GM12878 (cell line): ENCODE measurements around the gene TOMM20. TPM values are rescaled to one million over a fixed set of nuclear protein-coding genes. Genes with fewer than 3 reads are reported as not detected.

Experiments used
- ATAC-seq: fragments of 200-7000 bp; cut with Tn5 transposase; 3 replicates; pipeline ENCODE4 v1.9.1; 2020; ENCODE audit warnings: mild to moderate bottlenecking, moderate library complexity
- BruUV-seq: library from RNA; stranded (reverse); fragments of 400-500 nt; replicated peaks from 2 replicates; lab custom pipeline; 2021; lab: Mats Ljungman, UMichigan
- CTCF ChIA-PET: fragments of 300-600 bp; sonication (Branson Sonifier 250); formaldehyde crosslinking; extraction: SDS; loops from one replicate; lab custom pipeline; 2021; ENCODE audit warnings: inconsistent platforms; lab: Yijun Ruan, JAX
- POLR2A ChIA-PET: fragments of 350-600 bp; formaldehyde crosslinking; extraction: SDS; loops from one replicate; lab custom pipeline; 2021; ENCODE audit warnings: inconsistent platforms; lab: Charles Lee
- RAD21 ChIA-PET: fragments of 300-600 bp; sonication (Branson Sonifier 250); formaldehyde crosslinking; loops from one replicate; lab custom pipeline; 2023; ENCODE audit warnings: antibody characterized with exemption; ENCODE audit not compliant: unreplicated experiment; lab: Charles Lee
- SMC1A ChIA-PET: fragments of 300-600 bp; sonication (Branson Sonifier 250); formaldehyde crosslinking; loops from one replicate; lab custom pipeline; 2023; ENCODE audit not compliant: unreplicated experiment, uncharacterized antibody; lab: Charles Lee
- DNase-seq: peaks from one replicate; pipeline ENCODE4 v3.0.0-alpha.2; 2011; ENCODE audit warnings: low read depth, low spot score
- FAIRE-seq: peaks from 3 replicates; lab custom pipeline; 2011; peaks lifted over from hg19 to GRCh38; lab: Jason Lieb, UNC
- H2AFZ ChIP-seq: 2 replicates; pipeline ENCODE4 v1.6.0; 2011; ENCODE audit warnings: low read depth, low read length, control low read depth; ENCODE audit not compliant: control insufficient read depth
- H3K27ac ChIP-seq: 2 replicates; pipeline ENCODE4 v1.5.1; 2011; ENCODE audit warnings: control low read depth; ENCODE audit not compliant: control insufficient read depth, insufficient read depth
- H3K27me3 ChIP-seq, 2 experiments: replicated peaks in 1 of 2; 2 replicates each; pipeline versions ENCODE4 v1.6.0 to v1.6.1; 2011; ENCODE audit warnings: low read length in 1 of 2; ENCODE audit not compliant: control insufficient read depth in 2 of 2, insufficient read depth in 2 of 2
- H3K36me3 ChIP-seq, 2 experiments: 2 replicates each; pipeline ENCODE4 v1.5.1; 2011; ENCODE audit warnings: low read length in 1 of 2; ENCODE audit not compliant: control insufficient read depth in 2 of 2, insufficient read depth in 2 of 2
- H3K4me1 ChIP-seq: 2 replicates; pipeline ENCODE4 v1.6.1; 2011; ENCODE audit warnings: mild to moderate bottlenecking, low read length, moderate library complexity, mixed read lengths; ENCODE audit not compliant: control insufficient read depth, insufficient read depth
- H3K4me2 ChIP-seq: 2 replicates; pipeline ENCODE4 v1.6.0; 2011; ENCODE audit warnings: control low read depth; ENCODE audit not compliant: control insufficient read depth, insufficient read depth
- H3K4me3 ChIP-seq: fragments of 200-600 bp; sonication (generic); 2 replicates; pipeline ENCODE4 v1.5.1; 2016
- H3K79me2 ChIP-seq: 2 replicates; pipeline ENCODE4 v1.6.0; 2011; ENCODE audit warnings: low read length; ENCODE audit not compliant: control insufficient read depth, insufficient read depth
- H3K9ac ChIP-seq: 2 replicates; pipeline ENCODE4 v1.8.0; 2011; ENCODE audit warnings: low read length, control low read depth, mixed read lengths; ENCODE audit not compliant: control insufficient read depth, insufficient read depth
- H3K9me3 ChIP-seq: replicated peaks from 3 replicates; pipeline ENCODE4 v1.5.1; 2011; ENCODE audit warnings: mild to moderate bottlenecking, low read length; ENCODE audit not compliant: control insufficient read depth, insufficient read depth
- H4K20me1 ChIP-seq: 2 replicates; pipeline ENCODE4 v1.6.0; 2011; ENCODE audit not compliant: control insufficient read depth, insufficient read depth
- BHLHE40 ChIP-seq, 2 experiments: fragments of 450-650 bp in 1 of 2; IDR thresholded peaks; 2 replicates each; pipeline ENCODE4 v1.6.1; 2011 to 2017; ENCODE audit warnings: low read depth in 2 of 2, borderline replicate concordance in 1 of 2, improper control_type of control experiment in 1 of 2, low read length in 1 of 2, mild to moderate bottlenecking in 1 of 2
- CEBPB ChIP-seq, 2 experiments: fragments of 150-350 bp in 1 of 2; IDR thresholded peaks; 2 replicates each; pipeline ENCODE4 v1.6.1; 2012 to 2014; ENCODE audit warnings: low read depth in 2 of 2, low read length in 2 of 2, borderline replicate concordance in 1 of 2, inconsistent platforms in 1 of 2
- EP300 ChIP-seq, 2 experiments: fragments of 150-350 bp in 1 of 2; IDR thresholded peaks; 2 replicates each; pipeline ENCODE4 v1.6.1; 2011 to 2012; ENCODE audit warnings: low read depth in 2 of 2, low read length in 2 of 2, borderline replicate concordance in 1 of 2, improper control_type of control experiment in 1 of 2, inconsistent platforms in 1 of 2; ENCODE audit not compliant: control insufficient read depth in 1 of 2
- NFIC ChIP-seq: IDR thresholded peaks from 2 replicates; pipeline ENCODE4 v1.6.1; 2012; ENCODE audit warnings: low read depth, mild to moderate bottlenecking, inconsistent platforms, low read length, moderate library complexity
- POLR2A ChIP-seq: IDR thresholded peaks from 2 replicates; pipeline ENCODE4 v1.6.1; 2011; ENCODE audit warnings: low read depth, mild to moderate bottlenecking, low read length
- SP1 ChIP-seq: IDR thresholded peaks from one replicate; pipeline ENCODE4 v1.6.1; 2011; ENCODE audit warnings: low read depth, low read length
- SPI1 ChIP-seq: IDR thresholded peaks from 2 replicates; pipeline ENCODE4 v1.6.1; 2011; ENCODE audit warnings: low read depth, mild to moderate bottlenecking, low read length, moderate library complexity, borderline replicate concordance; ENCODE audit not compliant: insufficient read depth
- SREBF2 ChIP-seq: IDR thresholded peaks from 2 replicates; pipeline ENCODE4 v1.6.1; 2012; ENCODE audit warnings: mild to moderate bottlenecking, low read length
- TCF3 ChIP-seq: IDR thresholded peaks from 2 replicates; pipeline ENCODE4 v1.6.1; 2012; ENCODE audit warnings: low read depth, mild to moderate bottlenecking, low read length, borderline replicate concordance; ENCODE audit not compliant: insufficient read depth
- ZSCAN29 ChIP-seq: fragments of 450-650 bp; IDR thresholded peaks from 2 replicates; pipeline ENCODE4 v1.6.1; 2017; ENCODE audit warnings: mild to moderate bottlenecking, moderate library complexity
- WGBS: methylation state at CpG from one replicate; pipeline ENCODE4 v1.1.6; 2016; ENCODE audit warnings: low lambda C conversion rate; ENCODE audit not compliant: insufficient replicate concordance, insufficient coverage; ENCODE audit errors: missing lambda C conversion rate; 5-methylcytosine and 5-hydroxymethylcytosine counted together
- in situ Hi-C: fragments of 300-500 bp; cut with MboI; formaldehyde crosslinking; loops from 9 replicates; pipeline ENCODE4 v1.14.3; 2018; ENCODE audit warnings: mixed read lengths
- intact Hi-C: fragments of 100-400 bp; cut with micrococcal nuclease; formaldehyde crosslinking; loops from one replicate; pipeline ENCODE4 v1.14.2; 2022; ENCODE audit not compliant: unreplicated experiment
- polyA plus RNA-seq, 11 experiments: library from polyadenylated mRNA; depleted of rRNA in 4 of 11; unstranded in 6 of 11; stranded (reverse) in 5 of 11; fragments of >200 nt; fragmentation: Nextera tagmentation in 4 of 11; fragmentation: Illumina TruSeq in 1 of 11; extraction: Ambion mirVana in 4 of 11; extraction: Trizol in 1 of 11; gene quantifications; 1 replicate in 1 of 11; 2 replicates in 10 of 11; pipeline versions ENCODE4 v1.2.1 to v1.2.3, GENCODE V29; 2011 to 2016; ENCODE audit warnings: inconsistent platforms in 2 of 11, missing spikeins in 2 of 11, low read depth in 1 of 11
- total RNA-seq, 4 experiments: library from RNA; depleted of rRNA in 3 of 4; stranded (reverse); fragments of >200 nt in 3 of 4; fragmentation: Illumina TruSeq in 1 of 4; extraction: Trizol in 1 of 4; gene quantifications; 2 replicates each; pipeline versions ENCODE4 v1.2.1 to v1.2.3, GENCODE V29; 2013 to 2021
- TF ChIP-seq, protein P1 (sequence below): fragments of 450-650 bp; IDR thresholded peaks from 2 replicates; pipeline ENCODE4 v1.6.1; 2016; ENCODE audit warnings: mild to moderate bottlenecking
- TF ChIP-seq, protein P2 (sequence below): fragments of 450-650 bp; IDR thresholded peaks from 2 replicates; pipeline ENCODE4 v1.6.1; 2016; ENCODE audit warnings: mild to moderate bottlenecking

TOMM20 gene
- total and polyA plus RNA-seq, 10 of the 15 experiments (the other 5 are each of a cell fraction or from before 2014, with no cell fraction given), result 39.8 to 138 (median 70.1) TPM

DNA sequence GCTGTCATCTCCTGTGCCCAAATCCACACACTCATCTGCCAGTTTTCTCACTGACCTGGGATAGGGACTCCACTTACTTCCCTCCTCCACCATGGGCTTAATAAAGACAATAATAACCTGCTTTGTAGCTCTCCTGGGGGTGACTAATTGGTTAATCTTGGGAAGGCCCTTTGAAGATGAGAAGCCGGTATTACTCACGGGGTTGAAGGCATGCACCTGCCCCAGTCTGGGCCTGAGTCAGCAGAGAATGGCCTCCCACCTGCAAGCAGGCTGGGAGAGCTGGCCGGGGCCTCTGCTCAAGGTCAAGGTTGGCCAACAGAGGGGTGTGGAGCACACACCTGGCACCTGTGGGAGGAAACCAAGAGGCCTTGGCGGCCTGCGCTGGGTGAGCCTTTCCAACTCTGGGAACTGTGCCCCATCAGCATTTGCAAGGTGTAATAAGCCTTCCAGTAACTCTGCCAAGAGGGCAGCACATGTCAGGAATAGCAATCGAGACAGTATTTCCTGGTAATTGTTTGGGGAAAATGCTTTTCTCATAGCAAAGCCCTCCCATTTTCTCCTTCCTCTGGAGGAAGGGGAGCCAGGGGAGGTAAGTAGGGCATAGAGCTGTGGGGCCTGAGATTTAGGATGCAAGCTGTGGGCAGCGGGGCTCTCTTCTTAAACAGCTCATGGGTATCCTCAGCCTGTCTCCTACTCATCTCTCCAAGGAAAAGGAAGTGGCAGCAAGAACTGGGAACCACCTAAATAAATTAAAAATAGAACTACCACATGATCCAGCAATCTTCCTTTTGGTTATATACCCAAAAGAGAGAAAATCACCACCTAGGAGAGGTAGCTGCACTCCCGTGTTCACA lies 49.0 kb downstream of the TOMM20 start (continued):
- TF ChIP-seq, protein P1, sequence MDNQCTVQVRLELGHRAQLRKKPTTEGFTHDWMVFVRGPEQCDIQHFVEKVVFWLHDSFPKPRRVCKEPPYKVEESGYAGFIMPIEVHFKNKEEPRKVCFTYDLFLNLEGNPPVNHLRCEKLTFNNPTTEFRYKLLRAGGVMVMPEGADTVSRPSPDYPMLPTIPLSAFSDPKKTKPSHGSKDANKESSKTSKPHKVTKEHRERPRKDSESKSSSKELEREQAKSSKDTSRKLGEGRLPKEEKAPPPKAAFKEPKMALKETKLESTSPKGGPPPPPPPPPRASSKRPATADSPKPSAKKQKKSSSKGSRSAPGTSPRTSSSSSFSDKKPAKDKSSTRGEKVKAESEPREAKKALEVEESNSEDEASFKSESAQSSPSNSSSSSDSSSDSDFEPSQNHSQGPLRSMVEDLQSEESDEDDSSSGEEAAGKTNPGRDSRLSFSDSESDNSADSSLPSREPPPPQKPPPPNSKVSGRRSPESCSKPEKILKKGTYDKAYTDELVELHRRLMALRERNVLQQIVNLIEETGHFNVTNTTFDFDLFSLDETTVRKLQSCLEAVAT, result 0 out of 2 replicates have a peak, but pooled peaks have one; percentile 12
- TF ChIP-seq NFIC (no peak), TCF3 (peak; percentile 96), SPI1 (peak; percentile 28; the same call in 1 of the 2 replicates), SP1 (no peak)

DNA sequence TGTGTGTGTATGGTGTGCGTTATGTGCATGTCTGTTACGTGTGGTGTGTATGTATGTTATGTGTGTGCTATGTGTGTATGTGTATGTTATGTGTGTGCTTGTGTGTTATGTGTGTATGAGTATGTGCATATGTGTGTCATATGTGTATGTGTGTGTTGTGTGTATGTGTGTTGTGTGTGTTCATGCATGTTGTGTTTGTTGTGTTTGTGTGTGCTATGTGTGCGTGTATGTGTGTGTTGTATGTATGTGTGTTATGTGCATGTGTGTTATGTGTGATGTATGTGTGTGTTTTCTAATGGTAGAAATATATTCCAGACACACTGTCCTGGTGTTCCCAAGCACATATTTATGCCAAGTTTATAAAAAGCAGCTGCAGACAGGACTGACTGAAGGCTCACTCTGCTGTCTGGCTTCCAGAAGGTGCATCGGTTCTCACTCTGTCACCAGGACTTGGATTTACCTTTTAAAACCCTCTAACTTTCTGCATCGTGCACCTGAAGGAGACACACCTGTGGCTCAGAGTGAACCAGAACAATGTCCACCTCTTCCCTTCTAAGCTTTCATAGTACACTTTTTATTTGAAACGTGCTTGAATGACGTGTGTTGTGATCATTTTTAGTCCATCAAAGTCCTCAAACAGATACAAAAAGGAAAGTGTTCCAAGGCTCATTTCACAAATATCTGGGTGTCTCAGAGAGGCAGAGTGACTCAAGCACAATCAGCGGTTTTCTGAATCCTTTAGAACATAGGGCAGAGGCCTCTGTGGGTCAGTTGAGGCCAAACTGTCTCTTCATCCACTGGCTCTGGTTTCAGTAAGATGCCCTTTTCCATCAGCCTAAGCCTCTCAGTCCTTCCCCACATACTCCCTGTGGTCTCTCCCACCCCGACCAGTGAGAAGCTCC lies 49.9 kb downstream of the TOMM20 start:
- Histone ChIP-seq H3K9ac (peak overlapping the region; percentile 64), H3K27me3 (no peaks in the 10 kb centered on the region), H3K36me3 (no peaks in the 10 kb centered on the region), H3K27ac (peak overlapping the region; percentile 95), H3K9me3 (no peaks in the 10 kb centered on the region), H3K4me2 (peak overlapping the region; percentile 76), H2AFZ (no peak overlapping the region; the same call in 1 of the 2 replicates), H3K4me1 (peaks cover 78% of the 10 kb centered on the region), H3K79me2 (peaks cover 11% of the 10 kb centered on the region), H4K20me1 (no peaks in the 10 kb centered on the region), H3K4me3 (no peak overlapping the region)
- in situ Hi-C loops (loop anchor here (25.0 kb wide), 1 partner anchor 966 kb away; no protein-coding TSS in a partner anchor), intact Hi-C loops (loop anchor here (1.0 kb wide), 1 partner anchor 151 kb away; no protein-coding TSS in a partner anchor)
- 27% methylated on average over 9 of the region's 9 CpGs for WGBS
- DNase-seq, result no peak
- BruUV-seq, result no TSS peak
- POLR2A ChIA-PET, result interaction anchor here (0.6 to 1.8 kb wide), 9 partner anchors 29 to 236 kb away, joined by 3 to 12 read pairs (median 4); no protein-coding TSS in a partner anchor
- no peak for FAIRE-seq
- SMC1A ChIA-PET, result interaction anchor here (0.7 to 11.3 kb wide), 30 partner anchors 19 to 681 kb away, joined by 3 to 174 read pairs (median 4); no protein-coding TSS in a partner anchor
- RAD21 ChIA-PET, result interaction anchor here (0.7 to 7.9 kb wide), 23 partner anchors 28 to 583 kb away, joined by 3 to 85 read pairs (median 4); no protein-coding TSS in a partner anchor
- 0 out of 3 replicates have a peak, but pooled peaks have one; percentile 0 for ATAC-seq
- CTCF ChIA-PET, result interaction anchor here (0.8 to 2.5 kb wide), 8 partner anchors 15 to 579 kb away, joined by 3 to 7 read pairs (median 3); no protein-coding TSS in a partner anchor
- TF ChIP-seq BHLHE40 (IDR thresholded peaks at IDR 0.05; ENCODE audit: borderline replicate concordance in 1 of 2, low read depth in 2 of 2, low read length in 1 of 2) (peak; percentile 22 to 66; a peak in 2 of 4 replicates), POLR2A (no peak), CEBPB (IDR thresholded peaks at IDR 0.05; ENCODE audit: borderline replicate concordance in 1 of 2, low read depth in 2 of 2, low read length in 2 of 2) (no peak), ZSCAN29 (no peak), EP300 (IDR thresholded peaks at IDR 0.05; ENCODE audit: borderline replicate concordance in 1 of 2, control insufficient read depth in 1 of 2, low read depth in 2 of 2, low read length in 2 of 2) (no peak), SREBF2 (no peak)
- TF ChIP-seq, protein P2, sequence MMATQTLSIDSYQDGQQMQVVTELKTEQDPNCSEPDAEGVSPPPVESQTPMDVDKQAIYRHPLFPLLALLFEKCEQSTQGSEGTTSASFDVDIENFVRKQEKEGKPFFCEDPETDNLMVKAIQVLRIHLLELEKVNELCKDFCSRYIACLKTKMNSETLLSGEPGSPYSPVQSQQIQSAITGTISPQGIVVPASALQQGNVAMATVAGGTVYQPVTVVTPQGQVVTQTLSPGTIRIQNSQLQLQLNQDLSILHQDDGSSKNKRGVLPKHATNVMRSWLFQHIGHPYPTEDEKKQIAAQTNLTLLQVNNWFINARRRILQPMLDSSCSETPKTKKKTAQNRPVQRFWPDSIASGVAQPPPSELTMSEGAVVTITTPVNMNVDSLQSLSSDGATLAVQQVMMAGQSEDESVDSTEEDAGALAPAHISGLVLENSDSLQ, result 0 out of 2 replicates have a peak, but pooled peaks have one; percentile 49
